Inflammatory macrophage (primary cell): ENCODE measurements around the gene NUDCD3.

ENCODE experiments used
- DNase-seq, 2 donors: peaks; one replicate each; pipeline ENCODE4 v3.0.0-alpha.2; 2020 to 2022

NUDCD3 gene

DNA sequence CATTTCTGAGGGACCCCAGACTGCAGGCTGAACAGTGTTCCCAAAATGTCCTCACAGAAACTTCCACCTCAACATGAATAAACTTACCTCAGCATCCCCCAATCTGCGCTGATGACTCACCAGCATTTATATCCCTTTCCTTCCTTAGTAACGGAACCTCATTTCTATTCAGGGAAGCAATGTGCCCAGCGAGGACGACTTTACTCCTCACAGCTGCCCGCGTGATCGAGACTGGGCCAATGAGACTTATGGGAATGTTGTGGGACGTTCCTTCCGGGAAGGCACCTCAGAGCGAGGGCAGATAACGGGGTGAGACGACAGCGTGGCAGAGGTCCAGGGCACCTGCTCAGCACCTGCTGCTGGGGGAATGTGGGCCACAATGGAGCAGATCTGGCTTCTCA is 91.9 kb downstream of the NUDCD3 start:
- DNase-seq = no peak

GRCh38 chr7:44396931-44397545 is 93.4 kb downstream of the NUDCD3 start:
- no peak for DNase-seq

DNA sequence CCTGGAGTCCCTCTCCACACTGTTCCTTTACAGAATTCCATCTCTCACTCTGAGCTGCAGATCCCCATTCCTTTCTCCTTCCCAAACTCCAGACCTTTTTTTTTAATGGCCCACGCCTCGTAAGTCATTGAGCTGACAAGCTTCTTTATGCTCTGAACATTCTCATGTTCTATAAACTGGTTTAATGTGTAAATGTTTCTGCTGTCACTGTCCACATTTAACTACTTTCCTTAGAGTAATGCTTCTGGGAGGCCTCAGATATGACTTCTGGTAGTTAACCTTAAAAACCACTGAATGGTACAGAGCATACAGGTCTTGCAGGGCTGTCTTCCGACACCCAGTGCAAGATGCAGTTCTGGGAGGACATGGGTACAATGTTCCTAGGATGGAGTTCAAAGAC is 94.0 kb downstream of the NUDCD3 start:
- DNase-seq = no peak

GRCh38 chr7:44395067-44395466 is 95.4 kb downstream of the NUDCD3 start:
- DNase-seq = no peak

- DNase-seq = no peak
Measured at GRCh38 chr7:44394636-44395035, 95.8 kb downstream of the NUDCD3 start.

DNA sequence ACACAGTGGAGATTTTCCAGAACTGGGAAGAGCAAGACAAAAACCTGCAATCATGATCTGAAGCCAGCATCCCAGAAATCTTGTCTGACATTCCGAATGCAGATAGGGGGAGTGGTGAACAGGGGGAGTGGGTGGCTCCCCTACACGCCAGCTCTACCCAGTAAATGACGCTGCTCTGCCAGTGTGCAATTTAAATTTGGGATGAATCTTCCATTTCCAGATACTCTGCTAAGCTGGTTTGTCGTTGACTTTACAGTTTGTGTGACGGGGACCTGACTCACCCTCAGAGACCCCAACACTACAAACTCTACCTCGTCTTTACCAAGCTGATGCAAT is 96.4 kb downstream of the NUDCD3 start:
- DNase-seq = no peak

- no peak for DNase-seq
Measured at GRCh38 chr7:44393238-44394111, 97.0 kb downstream of the NUDCD3 start.

GRCh38 chr7:44392618-44393010 is 97.8 kb downstream of the NUDCD3 start:
- no peak for DNase-seq

- DNase-seq = no peak
Measured at GRCh38 chr7:44391746-44392617, 98.5 kb downstream of the NUDCD3 start.

- no peak for DNase-seq
Measured at GRCh38 chr7:44391171-44391570, 99.3 kb downstream of the NUDCD3 start.

- DNase-seq = no peak
Measured at GRCh38 chr7:44390701-44391100, 99.8 kb downstream of the NUDCD3 start.

DNA sequence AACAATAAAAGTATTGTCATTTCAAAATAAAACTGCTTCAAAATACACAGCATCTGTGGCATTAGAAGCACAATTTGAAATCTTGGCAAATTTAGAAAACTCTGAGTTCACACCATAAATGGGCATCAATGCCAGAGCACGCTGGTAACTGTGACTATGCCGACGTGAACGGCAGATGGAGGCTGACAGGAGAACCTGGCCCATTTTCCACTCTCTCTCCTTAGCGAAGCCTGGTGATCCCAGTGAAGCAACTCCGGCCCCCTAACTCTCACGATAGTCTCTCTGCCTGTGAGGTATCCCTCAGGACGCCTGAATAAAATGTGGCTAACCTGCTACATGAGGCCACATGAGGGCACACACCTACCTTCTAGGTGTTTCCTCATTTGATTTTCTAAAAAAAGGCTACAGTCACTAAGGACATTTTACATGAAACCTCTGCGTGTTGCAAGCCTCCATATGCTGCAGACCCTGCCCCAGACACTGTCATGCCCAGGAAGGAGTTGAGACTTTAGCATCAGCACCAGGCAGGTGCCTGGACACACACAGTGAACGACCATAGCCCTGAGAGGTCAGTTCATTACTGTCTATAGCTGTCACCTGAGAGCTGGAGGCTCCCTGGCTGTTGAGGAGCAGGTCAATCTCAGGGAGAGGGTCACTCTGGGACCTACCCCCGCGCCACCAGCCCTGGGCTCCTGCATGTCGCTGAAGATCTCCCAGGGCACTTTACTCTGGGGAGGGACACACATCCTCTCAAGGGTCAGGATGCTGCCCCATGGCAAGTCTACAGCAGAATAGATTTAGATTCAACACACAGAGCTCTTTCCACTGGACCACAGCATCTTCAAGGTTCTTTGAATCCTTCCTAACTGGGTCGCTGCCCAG is 102.1 kb downstream of the NUDCD3 start:
- DNase-seq = no peak

DNA sequence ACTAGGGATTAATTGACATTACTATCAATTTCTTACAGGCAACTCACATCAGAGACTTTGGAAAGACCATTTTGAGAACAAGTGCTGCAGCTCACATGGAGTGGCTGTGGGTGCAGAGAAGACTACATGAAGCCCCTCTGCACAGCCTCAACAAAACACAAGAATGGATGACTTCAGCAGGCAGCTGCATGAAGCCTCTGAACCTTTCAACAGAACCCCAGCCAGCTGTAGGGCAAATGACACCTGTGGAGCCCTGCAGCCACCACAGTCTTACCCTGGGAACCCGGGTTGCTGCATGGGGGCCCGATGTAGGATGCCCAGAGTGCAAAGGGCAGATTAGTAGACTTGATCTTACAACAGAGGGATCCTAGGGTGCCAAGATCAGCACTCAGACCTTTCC is 103.1 kb downstream of the NUDCD3 start:
- DNase-seq = no peak

DNA sequence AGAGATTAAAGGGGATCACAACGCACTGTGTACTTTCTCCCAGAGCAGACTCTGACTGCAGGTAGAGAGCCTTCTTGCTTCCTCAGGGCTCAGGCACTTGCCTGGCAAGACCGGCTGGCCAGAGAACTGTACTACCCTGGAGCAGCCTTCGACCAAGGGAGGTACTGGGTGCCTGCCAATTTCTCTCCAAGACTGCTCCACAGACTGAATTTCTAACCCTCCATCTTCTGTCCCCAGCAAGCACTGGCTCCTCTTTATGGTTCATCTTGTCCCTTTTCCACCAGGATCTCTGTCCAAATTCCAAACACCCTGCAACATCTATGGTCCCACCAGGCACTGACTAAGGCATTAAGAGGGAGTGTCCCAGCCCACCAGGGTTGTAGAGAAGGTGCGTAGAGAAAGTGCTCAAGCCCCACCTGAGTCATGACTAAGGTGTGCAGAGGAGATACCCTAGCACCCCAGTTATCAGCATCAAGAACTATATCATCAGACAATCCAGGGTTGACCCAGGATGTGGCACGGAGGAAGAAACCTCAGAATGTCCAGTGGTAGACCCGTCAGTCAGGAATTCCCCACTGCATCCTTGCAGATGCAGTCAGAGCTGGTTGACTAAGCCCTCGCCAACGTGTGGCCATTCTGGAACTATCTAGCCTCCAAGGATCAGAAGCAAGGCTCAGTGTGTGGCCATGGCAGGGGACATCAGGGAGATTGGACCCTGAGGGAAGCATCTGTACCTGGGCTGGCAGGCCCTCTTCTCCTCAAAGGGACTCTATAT is 104.1 kb downstream of the NUDCD3 start:
- no peak for DNase-seq

- no peak for DNase-seq
Measured at GRCh38 chr7:44385434-44386138, 104.9 kb downstream of the NUDCD3 start.

DNA sequence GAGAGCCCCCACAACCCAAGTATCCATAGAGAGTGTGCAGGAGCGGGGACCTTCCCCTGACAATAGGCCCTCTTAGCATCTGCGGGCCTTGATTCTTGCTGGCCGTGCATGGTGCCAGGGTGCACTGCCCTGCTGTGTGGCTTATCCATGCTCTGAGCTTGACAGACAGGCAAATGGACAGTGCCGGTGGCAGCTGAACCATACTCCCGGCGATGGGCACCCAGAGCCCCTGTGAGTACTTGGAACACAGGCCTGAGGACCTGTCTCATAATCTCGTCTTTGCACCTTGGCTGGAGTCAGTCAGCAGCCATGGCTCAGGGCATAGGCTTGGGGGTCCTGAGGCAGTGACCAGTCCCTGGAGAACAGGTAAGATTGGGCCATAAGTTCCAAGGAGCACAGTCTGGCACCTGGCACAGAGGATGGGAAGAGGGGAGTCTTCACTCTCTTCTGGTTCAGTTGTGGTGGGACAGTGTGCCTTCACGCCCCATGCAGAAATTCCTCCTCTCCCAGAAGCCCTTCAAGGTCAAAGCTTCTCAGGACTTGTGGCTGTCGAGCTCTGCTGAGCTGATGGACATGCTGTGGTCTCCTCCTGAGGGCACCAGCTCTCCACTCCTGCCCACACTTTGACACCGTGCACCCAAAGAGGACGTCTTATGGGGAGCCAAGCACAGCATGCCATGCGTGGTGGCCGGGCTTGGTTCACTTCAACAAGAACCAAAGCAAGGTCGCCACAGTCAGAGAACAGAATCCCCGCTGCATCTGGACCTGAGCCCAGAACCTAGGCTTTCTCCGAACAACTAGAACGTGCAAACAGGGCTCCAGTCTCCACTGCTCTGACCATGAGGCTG is 105.6 kb downstream of the NUDCD3 start:
- no peak for DNase-seq

- DNase-seq = no peak
Measured at GRCh38 chr7:44383566-44383965, 106.9 kb downstream of the NUDCD3 start.

DNA sequence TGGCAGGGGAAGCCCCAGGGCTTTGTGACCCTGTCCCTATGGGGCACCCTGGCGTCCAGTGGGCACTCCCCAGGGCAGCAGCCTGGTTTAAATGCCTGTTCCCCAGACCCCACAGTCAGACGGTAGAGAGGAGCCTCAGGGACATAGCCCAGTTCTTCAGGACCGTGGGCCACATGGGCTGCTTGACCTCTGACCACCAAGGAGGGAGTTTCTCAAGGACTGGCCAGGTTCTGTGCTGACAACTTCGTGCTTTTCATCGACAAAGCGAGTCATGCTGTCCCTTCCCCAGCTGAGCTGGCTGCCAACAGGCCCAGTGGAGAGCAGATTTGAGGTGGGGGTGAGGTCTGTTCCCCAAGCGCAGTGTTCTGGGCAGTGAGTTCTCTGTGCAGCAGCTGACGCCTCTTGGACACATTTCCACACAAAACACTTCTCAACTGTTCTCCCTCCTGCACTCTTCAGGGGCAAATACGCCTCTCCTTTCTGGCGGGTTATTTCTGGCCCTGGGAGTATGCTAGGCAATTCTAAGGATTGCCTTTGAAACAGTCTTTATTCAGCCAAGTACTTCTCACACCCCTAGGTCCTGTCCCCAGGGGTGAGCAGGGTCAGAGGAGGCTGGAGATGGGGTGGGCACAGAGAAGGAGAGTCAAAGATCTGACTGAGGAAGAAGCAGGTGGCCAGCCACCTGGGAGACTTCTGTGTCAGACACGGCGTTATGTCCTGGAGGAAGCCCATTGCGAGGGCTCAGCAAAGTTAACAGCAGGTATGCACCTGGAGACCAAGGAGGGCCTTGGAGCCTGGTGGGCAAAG is 107.8 kb downstream of the NUDCD3 start:
- DNase-seq = no peak
